ENCODE measurements around the gene CTNNA3. TPM values are rescaled to one million over a fixed set of nuclear protein-coding genes. Genes with fewer than 3 reads are reported as not detected.

Gene CTNNA3
- total RNA-seq, 1 donor from 2014 or later = 3.3 TPM

DNA sequence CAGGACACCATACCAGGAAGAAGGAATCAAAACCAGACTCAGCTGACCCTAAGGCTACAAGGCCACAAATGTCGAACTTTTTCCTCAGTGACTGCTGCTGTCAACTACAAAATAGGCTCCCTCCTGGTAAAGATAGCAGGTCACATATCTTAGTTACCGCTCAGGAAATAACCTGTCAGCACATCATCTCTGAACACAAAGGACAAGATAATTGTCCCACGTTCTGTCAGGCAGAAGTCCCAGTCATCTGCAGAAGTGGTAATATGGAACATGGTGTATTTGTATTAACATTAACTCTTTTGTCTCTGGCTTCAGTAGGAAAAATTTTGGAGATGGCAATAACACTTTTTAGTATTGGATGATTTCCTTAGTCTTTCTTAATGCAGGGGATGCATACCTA lies 1400.4 kb downstream of the CTNNA3 start:
- Mint-ChIP-seq H3K4me3 (ENCODE audit: unreplicated experiment) (no peak overlapping the region), H3K27me3 (ENCODE audit: unreplicated experiment) (no peaks in the 10 kb centered on the region), H3K36me3 (ENCODE audit: unreplicated experiment) (no peaks in the 10 kb centered on the region), H3K27ac (ENCODE audit: unreplicated experiment) (no peak overlapping the region), H3K4me1 (ENCODE audit: low read depth, unreplicated experiment) (no peaks in the 10 kb centered on the region), H3K9me3 (ENCODE audit: unreplicated experiment) (no peaks in the 10 kb centered on the region)
- TF ChIP-seq, protein P1, sequence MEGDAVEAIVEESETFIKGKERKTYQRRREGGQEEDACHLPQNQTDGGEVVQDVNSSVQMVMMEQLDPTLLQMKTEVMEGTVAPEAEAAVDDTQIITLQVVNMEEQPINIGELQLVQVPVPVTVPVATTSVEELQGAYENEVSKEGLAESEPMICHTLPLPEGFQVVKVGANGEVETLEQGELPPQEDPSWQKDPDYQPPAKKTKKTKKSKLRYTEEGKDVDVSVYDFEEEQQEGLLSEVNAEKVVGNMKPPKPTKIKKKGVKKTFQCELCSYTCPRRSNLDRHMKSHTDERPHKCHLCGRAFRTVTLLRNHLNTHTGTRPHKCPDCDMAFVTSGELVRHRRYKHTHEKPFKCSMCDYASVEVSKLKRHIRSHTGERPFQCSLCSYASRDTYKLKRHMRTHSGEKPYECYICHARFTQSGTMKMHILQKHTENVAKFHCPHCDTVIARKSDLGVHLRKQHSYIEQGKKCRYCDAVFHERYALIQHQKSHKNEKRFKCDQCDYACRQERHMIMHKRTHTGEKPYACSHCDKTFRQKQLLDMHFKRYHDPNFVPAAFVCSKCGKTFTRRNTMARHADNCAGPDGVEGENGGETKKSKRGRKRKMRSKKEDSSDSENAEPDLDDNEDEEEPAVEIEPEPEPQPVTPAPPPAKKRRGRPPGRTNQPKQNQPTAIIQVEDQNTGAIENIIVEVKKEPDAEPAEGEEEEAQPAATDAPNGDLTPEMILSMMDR (IDR thresholded peaks at IDR 0.05; ENCODE audit: partially characterized antibody, unreplicated experiment) = no peak
- no peak for DNase-seq

DNA sequence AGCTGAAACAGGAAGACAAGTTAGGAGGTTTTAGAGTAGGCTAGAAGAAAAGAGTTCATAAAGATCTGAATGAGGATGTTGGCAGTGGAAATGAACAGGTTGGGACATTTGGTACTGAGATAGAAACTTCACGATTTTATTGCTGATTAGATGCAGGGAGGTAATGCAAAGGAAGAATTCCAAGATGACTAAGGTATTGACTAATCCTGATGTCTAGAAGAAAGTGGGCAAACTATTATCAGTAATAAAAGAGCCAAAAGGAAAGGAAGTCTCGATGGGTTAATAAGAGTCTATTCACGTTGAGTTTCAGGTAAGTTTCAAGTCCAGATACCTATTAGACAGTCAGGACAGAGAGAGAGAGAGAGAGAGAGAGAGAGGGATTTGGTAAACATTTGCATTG lies 1401.5 kb downstream of the CTNNA3 start:
- Mint-ChIP-seq H3K9me3 (ENCODE audit: unreplicated experiment) (no peaks in the 10 kb centered on the region), H3K27me3 (ENCODE audit: unreplicated experiment) (no peaks in the 10 kb centered on the region), H3K4me3 (ENCODE audit: unreplicated experiment) (no peak overlapping the region), H3K4me1 (ENCODE audit: low read depth, unreplicated experiment) (no peaks in the 10 kb centered on the region), H3K27ac (ENCODE audit: unreplicated experiment) (no peak overlapping the region), H3K36me3 (ENCODE audit: unreplicated experiment) (no peaks in the 10 kb centered on the region)
- no peak for DNase-seq
- TF ChIP-seq, protein P1 (IDR thresholded peaks at IDR 0.05; ENCODE audit: partially characterized antibody, unreplicated experiment) = no peak

DNA sequence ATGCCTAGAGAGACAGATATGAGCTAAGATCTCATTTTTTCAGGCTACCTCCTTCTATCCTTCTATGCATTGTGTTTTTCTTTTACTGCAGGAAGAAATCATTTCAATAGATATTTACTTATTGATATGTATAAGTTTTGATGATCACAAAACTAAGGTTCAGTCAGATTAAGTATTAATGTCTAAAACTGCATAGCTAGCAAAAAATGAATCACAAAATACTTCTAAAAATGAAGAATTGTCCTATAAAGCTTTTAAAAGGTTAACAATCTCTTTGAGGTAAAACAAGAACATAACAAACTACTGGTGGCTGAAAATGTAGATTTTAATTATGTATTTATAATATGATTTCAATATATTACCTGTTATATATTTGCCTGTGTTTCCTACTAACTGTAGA lies 1403.1 kb downstream of the CTNNA3 start:
- Mint-ChIP-seq H3K9me3 (ENCODE audit: unreplicated experiment) (no peaks in the 10 kb centered on the region), H3K27ac (ENCODE audit: unreplicated experiment) (no peak overlapping the region), H3K36me3 (ENCODE audit: unreplicated experiment) (no peaks in the 10 kb centered on the region), H3K4me3 (ENCODE audit: unreplicated experiment) (no peak overlapping the region), H3K4me1 (ENCODE audit: low read depth, unreplicated experiment) (no peaks in the 10 kb centered on the region), H3K27me3 (ENCODE audit: unreplicated experiment) (no peaks in the 10 kb centered on the region)
- TF ChIP-seq, protein P1 (IDR thresholded peaks at IDR 0.05; ENCODE audit: partially characterized antibody, unreplicated experiment) = no peak
- DNase-seq = no peak

DNA sequence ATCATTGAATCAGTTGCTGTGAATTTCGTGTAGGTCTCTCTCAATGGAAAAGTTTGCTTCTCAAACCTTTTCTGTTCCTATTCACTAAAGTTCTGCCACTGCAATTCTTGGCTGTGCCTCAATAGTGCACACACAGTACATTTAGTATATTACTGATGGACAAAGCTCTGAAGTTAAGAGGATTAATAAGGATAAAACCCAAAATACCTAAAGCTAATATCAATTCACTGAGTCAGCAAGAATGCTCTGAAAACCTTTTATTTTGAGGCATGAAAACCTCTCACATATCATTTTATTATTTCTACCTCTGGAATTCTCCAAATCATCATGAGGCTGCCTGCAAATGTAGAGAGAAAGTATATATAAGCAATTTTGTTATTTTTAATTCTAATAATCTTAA lies 1403.5 kb downstream of the CTNNA3 start:
- H3K27ac Mint-ChIP-seq (ENCODE audit: unreplicated experiment) = no peak overlapping the region
- H3K4me3 Mint-ChIP-seq (ENCODE audit: unreplicated experiment) = no peak overlapping the region
- H3K4me1 Mint-ChIP-seq (ENCODE audit: low read depth, unreplicated experiment) = no peaks in the 10 kb centered on the region
- TF ChIP-seq, protein P1 (IDR thresholded peaks at IDR 0.05; ENCODE audit: partially characterized antibody, unreplicated experiment) = no peak
- no peaks in the 10 kb centered on the region for H3K27me3 Mint-ChIP-seq (ENCODE audit: unreplicated experiment)
- DNase-seq = no peak
- no peaks in the 10 kb centered on the region for H3K36me3 Mint-ChIP-seq (ENCODE audit: unreplicated experiment)
- H3K9me3 Mint-ChIP-seq (ENCODE audit: unreplicated experiment) = no peaks in the 10 kb centered on the region

DNA sequence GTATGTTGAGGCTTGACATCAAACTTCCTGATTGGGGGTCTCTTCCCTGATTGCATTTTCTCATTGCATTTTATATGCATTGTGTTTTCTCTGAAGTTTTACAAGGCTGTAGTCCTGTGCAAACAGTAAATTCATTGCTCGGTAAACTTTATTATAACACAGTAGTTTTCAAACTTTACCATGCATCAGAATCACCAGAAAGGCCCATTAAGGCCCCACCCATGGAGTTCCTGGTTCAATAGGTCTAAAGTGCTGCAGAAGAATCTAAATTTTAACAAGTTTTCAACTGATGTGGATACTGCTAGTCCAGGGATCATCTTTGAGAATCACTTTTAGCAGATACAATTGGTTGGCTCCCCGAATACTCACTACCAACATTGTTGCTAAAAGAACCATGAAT lies 1404.9 kb downstream of the CTNNA3 start:
- Mint-ChIP-seq H3K36me3 (ENCODE audit: unreplicated experiment) (no peaks in the 10 kb centered on the region), H3K4me1 (ENCODE audit: low read depth, unreplicated experiment) (no peaks in the 10 kb centered on the region), H3K27me3 (ENCODE audit: unreplicated experiment) (no peaks in the 10 kb centered on the region), H3K4me3 (ENCODE audit: unreplicated experiment) (no peak overlapping the region), H3K27ac (ENCODE audit: unreplicated experiment) (no peak overlapping the region), H3K9me3 (ENCODE audit: unreplicated experiment) (no peaks in the 10 kb centered on the region)
- TF ChIP-seq, protein P1 (IDR thresholded peaks at IDR 0.05; ENCODE audit: partially characterized antibody, unreplicated experiment) = no peak
- DNase-seq = no peak
